GM19468 (cell line): Measurements from ENCODE around the gene TBC1D3H.
"Not testable (repeated sequence)": the region's sequence is repeated elsewhere in the genome, so short reads cannot be mapped to it uniquely, and the experiment has no call there.

Source experiments
- ATAC-seq: cut with Tn5 transposase; IDR thresholded peaks from one replicate; pipeline ENCODE4 v1.9.1; 2021; ENCODE audit warnings: mild to moderate bottlenecking, moderate library complexity, moderate number of reproducible peaks; ENCODE audit not compliant: unreplicated experiment; ENCODE audit errors: extremely low read depth

TBC1D3H gene

GRCh38 chr17:36388385-36389245 is at the start of gene TBC1D3H:
Gene TBC1D3H, minus strand, starts transcription at chr17:36388435. Its CDS starts 1,540 bp downstream, at chr17:36386895.
- not testable (repeated sequence) for ATAC-seq

- not testable (repeated sequence) for ATAC-seq
These were observed 40.7 kb upstream of the TBC1D3H start for GRCh38 chr17:36428891-36429290.

- ATAC-seq = not testable (repeated sequence)
These were observed 27.1 kb upstream of the TBC1D3H start for GRCh38 chr17:36415180-36415941.

- ATAC-seq = not testable (repeated sequence)
These were observed 2.9 kb upstream of the TBC1D3H start for GRCh38 chr17:36390943-36391645.

- not testable (repeated sequence) for ATAC-seq
These were observed 12.3 kb downstream of the TBC1D3H start for GRCh38 chr17:36375938-36376337.

GRCh38 chr17:36362496-36362895 is 25.7 kb downstream of the TBC1D3H start:
- not testable (repeated sequence) for ATAC-seq
